Glutamatergic neuron (in vitro differentiated cells): ENCODE measurements around the gene SNTN. TPM values are rescaled to one million over a fixed set of nuclear protein-coding genes. Genes with fewer than 3 reads are reported as not detected.

Experiments used
- DNase-seq: peaks from one replicate; pipeline ENCODE4 v3.0.0; 2022
- H3K27ac Mint-ChIP-seq: one replicate; pipeline ENCODE4 v1.8.0; 2020; ENCODE audit warnings: mild to moderate bottlenecking, mixed read lengths, inconsistent platforms; ENCODE audit not compliant: unreplicated experiment
- H3K27me3 Mint-ChIP-seq: one replicate; pipeline ENCODE4 v1.8.0; 2020; ENCODE audit warnings: mild to moderate bottlenecking, moderate library complexity, mixed read lengths, inconsistent platforms; ENCODE audit not compliant: unreplicated experiment
- H3K36me3 Mint-ChIP-seq: one replicate; pipeline ENCODE4 v1.8.0; 2020; ENCODE audit warnings: mild to moderate bottlenecking, mixed read lengths, inconsistent platforms; ENCODE audit not compliant: unreplicated experiment
- H3K4me1 Mint-ChIP-seq: one replicate; pipeline ENCODE4 v1.8.0; 2020; ENCODE audit warnings: mild to moderate bottlenecking, low read depth, mixed read lengths, inconsistent platforms; ENCODE audit not compliant: unreplicated experiment
- H3K4me3 Mint-ChIP-seq: one replicate; pipeline ENCODE4 v1.8.0; 2020; ENCODE audit warnings: mild to moderate bottlenecking, mixed read lengths, inconsistent platforms; ENCODE audit not compliant: unreplicated experiment
- H3K9me3 Mint-ChIP-seq: one replicate; pipeline ENCODE4 v1.8.0; 2020; ENCODE audit warnings: mild to moderate bottlenecking, moderate library complexity, mixed read lengths, inconsistent platforms; ENCODE audit not compliant: unreplicated experiment
- total RNA-seq: library from RNA; stranded (reverse); fragmentation: NEBNext Ultra II Directional; extraction: Animal tissue kit (Norgen Biotek cat#: 25700); gene quantifications from one replicate; pipeline ENCODE4 v1.2.1, GENCODE V29; 2021; ENCODE audit not compliant: unreplicated experiment
- TF ChIP-seq, protein P1 (sequence below): fragments of 200-600 bp; sonication (generic); IDR thresholded peaks from one replicate; pipeline ENCODE4 v1.5.0; 2021; ENCODE audit not compliant: partially characterized antibody, unreplicated experiment

The SNTN gene
- total RNA-seq, 1 donor from 2014 or later, result not detected

- TF ChIP-seq, protein P1, sequence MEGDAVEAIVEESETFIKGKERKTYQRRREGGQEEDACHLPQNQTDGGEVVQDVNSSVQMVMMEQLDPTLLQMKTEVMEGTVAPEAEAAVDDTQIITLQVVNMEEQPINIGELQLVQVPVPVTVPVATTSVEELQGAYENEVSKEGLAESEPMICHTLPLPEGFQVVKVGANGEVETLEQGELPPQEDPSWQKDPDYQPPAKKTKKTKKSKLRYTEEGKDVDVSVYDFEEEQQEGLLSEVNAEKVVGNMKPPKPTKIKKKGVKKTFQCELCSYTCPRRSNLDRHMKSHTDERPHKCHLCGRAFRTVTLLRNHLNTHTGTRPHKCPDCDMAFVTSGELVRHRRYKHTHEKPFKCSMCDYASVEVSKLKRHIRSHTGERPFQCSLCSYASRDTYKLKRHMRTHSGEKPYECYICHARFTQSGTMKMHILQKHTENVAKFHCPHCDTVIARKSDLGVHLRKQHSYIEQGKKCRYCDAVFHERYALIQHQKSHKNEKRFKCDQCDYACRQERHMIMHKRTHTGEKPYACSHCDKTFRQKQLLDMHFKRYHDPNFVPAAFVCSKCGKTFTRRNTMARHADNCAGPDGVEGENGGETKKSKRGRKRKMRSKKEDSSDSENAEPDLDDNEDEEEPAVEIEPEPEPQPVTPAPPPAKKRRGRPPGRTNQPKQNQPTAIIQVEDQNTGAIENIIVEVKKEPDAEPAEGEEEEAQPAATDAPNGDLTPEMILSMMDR, result no peak
- no peaks in the 10 kb centered on the region for H3K9me3 Mint-ChIP-seq
- no peak overlapping the region for H3K4me3 Mint-ChIP-seq
- H3K27ac Mint-ChIP-seq, result no peak overlapping the region
- H3K4me1 Mint-ChIP-seq, result no peaks in the 10 kb centered on the region
- no peaks in the 10 kb centered on the region for H3K36me3 Mint-ChIP-seq
- no peaks in the 10 kb centered on the region for H3K27me3 Mint-ChIP-seq
- DNase-seq, result no peak
Measured at GRCh38 chr3:63662500-63662899, 10.0 kb downstream of the SNTN start.

DNA sequence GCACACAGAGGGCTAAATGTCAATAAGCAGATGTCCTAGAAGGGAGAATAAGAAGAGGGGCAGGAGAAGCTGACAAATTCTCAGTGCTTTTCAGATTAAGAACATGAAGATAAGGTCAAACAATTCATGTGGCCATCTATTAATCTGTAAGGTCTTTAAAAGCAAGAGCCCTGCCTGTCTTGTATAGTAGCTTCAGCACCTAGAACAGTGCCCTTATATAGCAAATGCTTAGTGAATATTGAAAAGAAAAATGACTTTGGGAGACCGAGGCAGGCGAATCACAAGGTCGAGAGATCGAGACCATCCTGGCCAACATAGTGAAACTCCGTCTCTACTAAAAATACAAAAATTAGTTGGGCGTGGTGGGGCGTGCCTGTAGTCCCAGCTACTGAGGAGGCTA is 18.1 kb downstream of the SNTN start:
- Mint-ChIP-seq H3K4me3 (no peak overlapping the region), H3K9me3 (no peaks in the 10 kb centered on the region), H3K36me3 (no peaks in the 10 kb centered on the region)

DNA sequence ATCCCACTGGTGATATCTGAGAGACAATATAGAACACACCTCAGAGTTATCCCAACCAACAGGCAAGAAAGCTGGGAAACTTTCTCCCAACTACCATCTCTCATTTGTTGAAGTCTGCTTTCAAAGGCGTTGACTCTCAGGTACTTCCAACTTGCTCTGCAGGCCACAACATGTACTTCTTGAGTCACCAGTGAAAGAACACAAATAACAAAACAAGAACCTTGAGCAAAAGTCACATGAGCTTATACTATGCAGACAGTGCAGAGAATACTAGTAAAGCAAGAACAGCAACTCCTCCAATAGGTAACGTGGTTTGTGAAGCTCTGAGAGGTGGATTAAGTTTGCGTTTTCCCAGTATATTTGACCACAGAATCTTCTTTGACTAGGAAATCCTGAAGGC is 20.6 kb downstream of the SNTN start:
- no peak for DNase-seq
- TF ChIP-seq, protein P1, result no peak
- Mint-ChIP-seq H3K4me3 (no peak overlapping the region), H3K27ac (no peak overlapping the region), H3K36me3 (no peaks in the 10 kb centered on the region), H3K27me3 (no peaks in the 10 kb centered on the region), H3K9me3 (no peaks in the 10 kb centered on the region), H3K4me1 (no peaks in the 10 kb centered on the region)

More for the DNA sequence above, 18.1 kb downstream of the SNTN start:
- Mint-ChIP-seq H3K4me1 (no peaks in the 10 kb centered on the region), H3K27ac (no peak overlapping the region), H3K27me3 (no peaks in the 10 kb centered on the region)
- DNase-seq, result no peak
- TF ChIP-seq, protein P1, result no peak

GRCh38 chr3:63674586-63674985 is 22.1 kb downstream of the SNTN start:
- Mint-ChIP-seq H3K27ac (no peak overlapping the region), H3K27me3 (no peaks in the 10 kb centered on the region), H3K4me1 (no peaks in the 10 kb centered on the region), H3K4me3 (no peak overlapping the region), H3K9me3 (no peaks in the 10 kb centered on the region), H3K36me3 (no peaks in the 10 kb centered on the region)
- TF ChIP-seq, protein P1, result no peak
- DNase-seq, result no peak

- TF ChIP-seq, protein P1, result no peak
- Mint-ChIP-seq H3K4me3 (no peak overlapping the region), H3K36me3 (no peaks in the 10 kb centered on the region), H3K4me1 (no peaks in the 10 kb centered on the region), H3K27ac (no peak overlapping the region), H3K9me3 (no peaks in the 10 kb centered on the region), H3K27me3 (no peaks in the 10 kb centered on the region)
- DNase-seq, result no peak
Measured at GRCh38 chr3:63679186-63679585, 26.7 kb downstream of the SNTN start.
